Panc1 (cell line): ENCODE results near the gene ZBTB22.

ENCODE experiments used
- CTCF ChIP-seq: fragments of 450-650 bp; IDR thresholded peaks from 2 replicates; pipeline ENCODE4 v1.5.1; 2017; ENCODE audit warnings: mild to moderate bottlenecking
- POLR2AphosphoS5 ChIP-seq: IDR thresholded peaks from 2 replicates; pipeline ENCODE4 v1.6.1; 2012; ENCODE audit warnings: mild to moderate bottlenecking, low read depth, low read length, moderate library complexity
- SIN3A ChIP-seq: IDR thresholded peaks from 2 replicates; pipeline ENCODE4 v1.6.1; 2012; ENCODE audit warnings: low read depth, mild to moderate bottlenecking, low read length, moderate library complexity, borderline replicate concordance; ENCODE audit not compliant: insufficient read depth
- TCF7L2 ChIP-seq: IDR thresholded peaks from 2 replicates; pipeline ENCODE4 v1.6.1; 2011; ENCODE audit warnings: mild to moderate bottlenecking, low read depth, low read length, inconsistent platforms
- TF ChIP-seq, protein P1 (sequence below), 2 experiments: IDR thresholded peaks; 2 replicates each; pipeline ENCODE4 v1.6.1; 2011 to 2012; ENCODE audit warnings: low read depth in 2 of 2, control low read depth in 1 of 2, low read length in 1 of 2, mild to moderate bottlenecking in 1 of 2, moderate library complexity in 1 of 2; ENCODE audit not compliant: insufficient read depth in 1 of 2

DNA sequence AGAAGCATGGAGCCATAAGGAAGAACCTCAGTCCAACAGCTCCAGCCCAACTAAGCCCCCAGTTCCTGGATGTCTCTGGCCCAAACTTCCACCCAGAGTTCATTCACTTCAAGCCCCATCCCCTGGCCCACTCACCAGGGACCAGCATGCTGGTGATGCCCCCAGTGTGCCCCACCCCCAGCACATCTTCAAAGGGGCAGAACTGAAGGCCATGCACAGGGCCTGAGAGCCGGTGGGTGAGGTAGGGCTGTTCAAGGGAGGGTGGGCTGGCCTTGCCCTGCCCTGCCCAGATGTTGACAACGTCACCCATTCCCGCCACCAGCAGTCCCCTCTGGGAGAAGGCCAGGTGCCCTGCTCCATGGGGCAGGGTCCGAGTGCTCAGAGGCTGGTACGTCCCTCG, 37.0 kb downstream of the ZBTB22 start:
- no peak for TF ChIP-seq CTCF
- no peak for TF ChIP-seq POLR2AphosphoS5
- no peak for TF ChIP-seq SIN3A
- TF ChIP-seq, protein P1, sequence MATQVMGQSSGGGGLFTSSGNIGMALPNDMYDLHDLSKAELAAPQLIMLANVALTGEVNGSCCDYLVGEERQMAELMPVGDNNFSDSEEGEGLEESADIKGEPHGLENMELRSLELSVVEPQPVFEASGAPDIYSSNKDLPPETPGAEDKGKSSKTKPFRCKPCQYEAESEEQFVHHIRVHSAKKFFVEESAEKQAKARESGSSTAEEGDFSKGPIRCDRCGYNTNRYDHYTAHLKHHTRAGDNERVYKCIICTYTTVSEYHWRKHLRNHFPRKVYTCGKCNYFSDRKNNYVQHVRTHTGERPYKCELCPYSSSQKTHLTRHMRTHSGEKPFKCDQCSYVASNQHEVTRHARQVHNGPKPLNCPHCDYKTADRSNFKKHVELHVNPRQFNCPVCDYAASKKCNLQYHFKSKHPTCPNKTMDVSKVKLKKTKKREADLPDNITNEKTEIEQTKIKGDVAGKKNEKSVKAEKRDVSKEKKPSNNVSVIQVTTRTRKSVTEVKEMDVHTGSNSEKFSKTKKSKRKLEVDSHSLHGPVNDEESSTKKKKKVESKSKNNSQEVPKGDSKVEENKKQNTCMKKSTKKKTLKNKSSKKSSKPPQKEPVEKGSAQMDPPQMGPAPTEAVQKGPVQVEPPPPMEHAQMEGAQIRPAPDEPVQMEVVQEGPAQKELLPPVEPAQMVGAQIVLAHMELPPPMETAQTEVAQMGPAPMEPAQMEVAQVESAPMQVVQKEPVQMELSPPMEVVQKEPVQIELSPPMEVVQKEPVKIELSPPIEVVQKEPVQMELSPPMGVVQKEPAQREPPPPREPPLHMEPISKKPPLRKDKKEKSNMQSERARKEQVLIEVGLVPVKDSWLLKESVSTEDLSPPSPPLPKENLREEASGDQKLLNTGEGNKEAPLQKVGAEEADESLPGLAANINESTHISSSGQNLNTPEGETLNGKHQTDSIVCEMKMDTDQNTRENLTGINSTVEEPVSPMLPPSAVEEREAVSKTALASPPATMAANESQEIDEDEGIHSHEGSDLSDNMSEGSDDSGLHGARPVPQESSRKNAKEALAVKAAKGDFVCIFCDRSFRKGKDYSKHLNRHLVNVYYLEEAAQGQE (IDR thresholded peaks at IDR 0.05; ENCODE audit: insufficient read depth in 1 of 2, low read depth in 2 of 2, low read length in 1 of 2): no peak
- TF ChIP-seq TCF7L2: no peak
